Osteoblast (primary cell): ENCODE data around the gene KIAA1614. TPM values are rescaled to one million over a fixed set of nuclear protein-coding genes. Genes with fewer than 3 reads are reported as not detected.

Experiments
- DNase-seq: peaks from one replicate; pipeline ENCODE4 v3.0.0; 2011; ENCODE audit warnings: low spot score, mixed read lengths; ENCODE audit not compliant: insufficient read length; ENCODE audit errors: missing footprints
- H2AFZ ChIP-seq: 2 replicates; pipeline ENCODE4 v1.6.0; 2011; ENCODE audit warnings: mild to moderate bottlenecking, low read length
- H3K27ac ChIP-seq: 2 replicates; pipeline ENCODE4 v1.5.1; 2011; ENCODE audit warnings: mild to moderate bottlenecking, low read depth, low read length, moderate library complexity
- H3K27me3 ChIP-seq: 2 replicates; pipeline ENCODE4 v1.6.0; 2012; ENCODE audit warnings: mild to moderate bottlenecking, control low read depth, inconsistent platforms, low read length, moderate library complexity; ENCODE audit not compliant: insufficient read depth
- H3K36me3 ChIP-seq: 2 replicates; pipeline ENCODE4 v1.5.1; 2011; ENCODE audit warnings: mild to moderate bottlenecking, low read length, control low read depth, moderate library complexity; ENCODE audit not compliant: insufficient read depth
- H3K4me1 ChIP-seq: 2 replicates; pipeline ENCODE4 v1.5.1; 2011; ENCODE audit warnings: mild to moderate bottlenecking, low read length, control low read depth, moderate library complexity; ENCODE audit not compliant: insufficient read depth
- H3K4me2 ChIP-seq: 2 replicates; pipeline ENCODE4 v1.6.0; 2011; ENCODE audit warnings: mild to moderate bottlenecking, low read length; ENCODE audit not compliant: insufficient read depth
- H3K4me3 ChIP-seq: fragments of 200-600 bp; sonication (generic); 3 replicates; pipeline ENCODE4 v1.5.1; 2012; ENCODE audit warnings: mild to moderate bottlenecking, low read length, inconsistent platforms; ENCODE audit not compliant: insufficient read depth
- H3K79me2 ChIP-seq: 2 replicates; pipeline ENCODE4 v1.6.0; 2012; ENCODE audit warnings: mild to moderate bottlenecking, low read length, control low read depth, inconsistent platforms; ENCODE audit not compliant: insufficient read depth
- H3K9me3 ChIP-seq: 2 replicates; pipeline ENCODE4 v1.5.1; 2011; ENCODE audit warnings: low read depth, low read length, control low read depth
- H4K20me1 ChIP-seq: 2 replicates; pipeline ENCODE4 v1.6.0; 2012; ENCODE audit warnings: mild to moderate bottlenecking, low read length, control low read depth; ENCODE audit not compliant: insufficient read depth
- CTCF ChIP-seq: IDR thresholded peaks from 2 replicates; pipeline ENCODE4 v1.5.1; 2011; ENCODE audit warnings: mild to moderate bottlenecking, low read depth, low read length, moderate library complexity; ENCODE audit errors: extremely low read depth
- total RNA-seq: library from RNA; depleted of rRNA; stranded (reverse); fragments of >200 nt; gene quantifications from 2 replicates; pipeline ENCODE4 v1.2.3, GENCODE V29; 2012

KIAA1614 gene
- total RNA-seq, 1 donor: 12.7 TPM

- H3K27ac ChIP-seq: no peak overlapping the region
- no peaks in the 10 kb centered on the region for H3K27me3 ChIP-seq
- H3K79me2 ChIP-seq: no peaks in the 10 kb centered on the region
- H4K20me1 ChIP-seq: peaks cover 21% of the 10 kb centered on the region
- no peak overlapping the region for H2AFZ ChIP-seq
- H3K4me1 ChIP-seq: no peaks in the 10 kb centered on the region
- no peak overlapping the region for H3K4me2 ChIP-seq
- H3K36me3 ChIP-seq: peaks cover 3% of the 10 kb centered on the region
- no peak overlapping the region for H3K4me3 ChIP-seq
- TF ChIP-seq CTCF: no peak
- H3K9me3 ChIP-seq: no peaks in the 10 kb centered on the region
- peak; percentile 87 for DNase-seq
These were observed 13.7 kb downstream of the KIAA1614 start for GRCh38 chr1:180926164-180926981.

GRCh38 chr1:180927348-180927747 is 14.7 kb downstream of the KIAA1614 start:
- H3K36me3 ChIP-seq: peaks cover 3% of the 10 kb centered on the region
- no peak overlapping the region for H2AFZ ChIP-seq
- no peak for DNase-seq
- no peak for TF ChIP-seq CTCF
- no peak overlapping the region for H3K4me2 ChIP-seq
- H4K20me1 ChIP-seq: peaks cover 21% of the 10 kb centered on the region
- no peak overlapping the region for H3K4me3 ChIP-seq
- H3K4me1 ChIP-seq: no peaks in the 10 kb centered on the region
- no peak overlapping the region for H3K27ac ChIP-seq
- no peaks in the 10 kb centered on the region for H3K9me3 ChIP-seq
- H3K27me3 ChIP-seq: no peaks in the 10 kb centered on the region
- H3K79me2 ChIP-seq: no peaks in the 10 kb centered on the region

- Histone ChIP-seq H3K27ac (no peak overlapping the region), H3K36me3 (peaks cover 3% of the 10 kb centered on the region), H2AFZ (no peak overlapping the region), H3K4me1 (no peaks in the 10 kb centered on the region), H3K4me3 (no peak overlapping the region), H3K4me2 (no peak overlapping the region), H3K27me3 (no peaks in the 10 kb centered on the region), H3K79me2 (no peaks in the 10 kb centered on the region), H4K20me1 (peaks cover 21% of the 10 kb centered on the region), H3K9me3 (no peaks in the 10 kb centered on the region)
- TF ChIP-seq CTCF: no peak
- no peak for DNase-seq
These were observed 15.1 kb downstream of the KIAA1614 start for GRCh38 chr1:180927841-180928240.

GRCh38 chr1:180928331-180929230 is 15.9 kb downstream of the KIAA1614 start:
- H3K9me3 ChIP-seq: no peaks in the 10 kb centered on the region
- no peaks in the 10 kb centered on the region for H3K79me2 ChIP-seq
- DNase-seq: no peak
- peaks cover 3% of the 10 kb centered on the region for H3K36me3 ChIP-seq
- H3K27ac ChIP-seq: no peak overlapping the region
- H3K4me1 ChIP-seq: no peaks in the 10 kb centered on the region
- no peak overlapping the region for H3K4me2 ChIP-seq
- no peaks in the 10 kb centered on the region for H3K27me3 ChIP-seq
- TF ChIP-seq CTCF: no peak
- H4K20me1 ChIP-seq: peaks cover 21% of the 10 kb centered on the region
- no peak overlapping the region for H3K4me3 ChIP-seq
- no peak overlapping the region for H2AFZ ChIP-seq
